GM23338 (cell line): ENCODE results near the gene C3orf22. TPM values are rescaled to one million over a fixed set of nuclear protein-coding genes. Genes with fewer than 3 reads are reported as not detected.

Experiments used
- ATAC-seq: fragments of 200-7000 bp; cut with Tn5 transposase; 3 replicates; pipeline ENCODE4 v1.9.1; 2020
- DNase-seq: peaks from one replicate; pipeline ENCODE4 v3.0.0-alpha.2; 2015; ENCODE audit warnings: low spot score
- H2AFZ ChIP-seq: fragments of 200-600 bp; sonication (generic); 2 replicates; pipeline ENCODE4 v1.8.0; 2016; ENCODE audit warnings: antibody characterized with exemption, mild to moderate bottlenecking, moderate library complexity
- H3F3A ChIP-seq: fragments of 200-600 bp; sonication (generic); replicated peaks from 2 replicates; pipeline ENCODE4 v1.8.0; 2017; ENCODE audit warnings: antibody characterized with exemption, mixed run types, low read depth
- H3K27ac ChIP-seq: fragments of 200-600 bp; sonication (generic); 2 replicates; pipeline ENCODE4 v1.6.1; 2016; ENCODE audit warnings: low read depth
- H3K27me3 ChIP-seq: fragments of 200-600 bp; sonication (generic); 2 replicates; pipeline ENCODE4 v1.8.0; 2016; ENCODE audit warnings: mild to moderate bottlenecking, mixed run types, moderate library complexity; ENCODE audit not compliant: insufficient read depth
- H3K36me3 ChIP-seq: fragments of 200-600 bp; sonication (generic); 2 replicates; pipeline ENCODE4 v1.8.0; 2016; ENCODE audit warnings: mild to moderate bottlenecking; ENCODE audit not compliant: insufficient read depth
- H3K4me1 ChIP-seq: fragments of 200-600 bp; sonication (generic); 2 replicates; pipeline ENCODE4 v1.8.0; 2016; ENCODE audit warnings: mild to moderate bottlenecking, moderate library complexity; ENCODE audit not compliant: insufficient read depth
- H3K4me2 ChIP-seq: fragments of 200-600 bp; sonication (generic); 2 replicates; pipeline ENCODE4 v1.7.1; 2017; ENCODE audit warnings: mixed run types
- H3K4me3 ChIP-seq: fragments of 200-600 bp; sonication (generic); 2 replicates; pipeline ENCODE4 v1.6.1; 2016; ENCODE audit warnings: mixed run types
- H3K79me2 ChIP-seq: fragments of 200-600 bp; sonication (generic); replicated peaks from 2 replicates; pipeline ENCODE4 v1.8.0; 2017; ENCODE audit warnings: mild to moderate bottlenecking; ENCODE audit not compliant: insufficient read depth
- H3K9me2 ChIP-seq: fragments of 200-600 bp; sonication (generic); 2 replicates; pipeline ENCODE4 v1.8.0; 2017; ENCODE audit not compliant: insufficient read depth
- H4K20me1 ChIP-seq: fragments of 200-600 bp; sonication (generic); replicated peaks from 2 replicates; pipeline ENCODE4 v1.8.0; 2017; ENCODE audit warnings: mild to moderate bottlenecking; ENCODE audit not compliant: insufficient read depth
- H3K27ac Mint-ChIP-seq: 2 replicates; pipeline ENCODE4 v1.8.0; 2020; ENCODE audit warnings: inconsistent platforms, mild to moderate bottlenecking, moderate library complexity, mixed read lengths
- H3K27me3 Mint-ChIP-seq: 3 replicates; pipeline ENCODE4 v1.8.0; 2022; ENCODE audit warnings: low read depth, mild to moderate bottlenecking, moderate library complexity, mixed read lengths, inconsistent platforms; ENCODE audit not compliant: insufficient read depth, poor library complexity
- H3K36me3 Mint-ChIP-seq: 3 replicates; pipeline ENCODE4 v1.8.0; 2021; ENCODE audit warnings: low read depth, mild to moderate bottlenecking, inconsistent platforms, moderate library complexity, mixed read lengths
- H3K4me1 Mint-ChIP-seq: 3 replicates; pipeline ENCODE4 v1.8.0; 2020; ENCODE audit warnings: mild to moderate bottlenecking, inconsistent platforms, mixed read lengths
- H3K4me3 Mint-ChIP-seq: 3 replicates; pipeline ENCODE4 v1.8.0; 2021; ENCODE audit warnings: moderate library complexity, mild to moderate bottlenecking, inconsistent platforms, mixed read lengths
- H3K9me3 Mint-ChIP-seq: 3 replicates; pipeline ENCODE4 v1.8.0; 2020; ENCODE audit warnings: moderate library complexity, mild to moderate bottlenecking, inconsistent platforms, mixed read lengths
- EZH2phosphoT487 ChIP-seq: fragments of 200-600 bp; sonication (generic); IDR thresholded peaks from one replicate; pipeline ENCODE4 v1.8.1; 2018; ENCODE audit warnings: antibody characterized with exemption; ENCODE audit not compliant: unreplicated experiment
- JUNB ChIP-seq: IDR thresholded peaks from one replicate; pipeline ENCODE4 v1.6.1; 2016; ENCODE audit warnings: antibody characterized with exemption; ENCODE audit not compliant: unreplicated experiment
- STAT1 ChIP-seq: IDR thresholded peaks from one replicate; pipeline ENCODE4 v1.6.1; 2016; ENCODE audit warnings: antibody characterized with exemption; ENCODE audit not compliant: unreplicated experiment
- ZNF331 ChIP-seq: fragments of 250-450 bp; sonication (Bioruptor Pico); IDR thresholded peaks from 2 replicates; pipeline ENCODE4 v1.5.0; 2020; ENCODE audit warnings: low read depth, mild to moderate bottlenecking, moderate library complexity
- polyA plus RNA-seq: library from polyadenylated mRNA; unstranded; fragments of >200 nt; fragmentation: Nextera tagmentation; extraction: Ambion mirVana; gene quantifications from 2 replicates; pipeline ENCODE4 v1.2.1, GENCODE V29; 2016
- total RNA-seq: library from RNA; depleted of rRNA; stranded (reverse); fragments of >200 nt; shearing (Covaris generic); gene quantifications from 2 replicates; pipeline ENCODE4 v1.2.3, GENCODE V29; 2014
- TF ChIP-seq, protein P1 (sequence below): fragments of 250-450 bp; sonication (Bioruptor Pico); IDR thresholded peaks from 2 replicates; pipeline ENCODE4 v1.5.0; 2020; ENCODE audit warnings: mild to moderate bottlenecking, moderate library complexity
- TF ChIP-seq, protein P2 (sequence below): IDR thresholded peaks from 2 replicates; pipeline ENCODE4 v1.6.1; 2016; ENCODE audit warnings: antibody characterized with exemption

The C3orf22 gene
- total and polyA plus RNA-seq, 2 experiments from 2014 or later, result not detected

DNA sequence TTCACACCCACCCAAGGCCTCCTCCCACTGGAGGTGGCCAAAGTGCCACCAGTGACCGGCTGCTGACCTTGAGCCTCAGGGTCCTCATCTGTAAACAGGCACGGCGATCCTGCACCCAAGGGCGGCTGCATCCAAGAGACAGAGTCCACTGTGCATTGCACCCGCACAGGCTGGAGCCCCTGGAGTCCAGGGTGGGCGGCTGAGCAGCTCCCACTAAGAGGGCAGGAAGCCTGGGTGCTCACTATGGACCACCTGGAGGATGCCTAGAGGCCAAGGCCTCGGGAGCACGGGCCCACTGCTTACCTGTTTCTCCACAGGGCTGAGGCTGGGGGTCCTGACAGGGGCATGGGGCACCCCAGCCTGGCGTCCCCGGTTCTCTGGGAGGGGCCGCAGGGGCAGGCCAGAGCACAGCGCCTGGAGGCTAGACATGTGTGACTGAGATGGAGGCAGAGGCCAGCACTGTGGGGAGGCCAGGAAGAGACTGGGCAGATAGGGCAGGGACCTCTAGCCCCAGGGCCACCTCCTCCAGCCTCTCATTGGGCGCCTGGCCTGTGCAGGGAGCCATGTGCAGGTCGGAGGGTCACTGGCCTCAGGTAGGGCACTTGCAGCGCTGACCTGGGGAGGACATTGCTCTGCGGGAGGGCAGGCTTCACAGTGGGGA is 41.3 kb downstream of the C3orf22 start, which contains the start of gene UROC1:
Gene UROC1, minus strand, starts transcription at position 483 of the 661 bp plus-strand sequence. Its CDS starts 54 bp downstream, at position 429.
- Mint-ChIP-seq H3K36me3 (no peaks in the 10 kb centered on the region), H3K9me3 (no peaks in the 10 kb centered on the region), H3K27ac (no peak within 1 kb of the TSS; the same call in 1 of the 2 replicates), H3K27me3 (peaks cover 6% of the 10 kb centered on the region), H3K4me3 (no peak within 1 kb of the TSS), H3K4me1 (no peaks in the 10 kb centered on the region)
- DNase-seq, result no peak
- no peak within 1 kb of the TSS for H2AFZ ChIP-seq
- no peaks in the 10 kb centered on the region for H3K9me2 ChIP-seq
- H3K79me2 ChIP-seq, result no peaks in the 10 kb centered on the region
- no peak for ATAC-seq
- no peaks in the 10 kb centered on the region for H3K27me3 ChIP-seq
- H3K4me2 ChIP-seq, result no peak within 1 kb of the TSS
- H3F3A ChIP-seq, result no peaks in the 10 kb centered on the region
- H3K36me3 ChIP-seq, result no peaks in the 10 kb centered on the region
- no peak within 1 kb of the TSS for H3K4me3 ChIP-seq
- no peaks in the 10 kb centered on the region for H4K20me1 ChIP-seq
- TF ChIP-seq, protein P1, sequence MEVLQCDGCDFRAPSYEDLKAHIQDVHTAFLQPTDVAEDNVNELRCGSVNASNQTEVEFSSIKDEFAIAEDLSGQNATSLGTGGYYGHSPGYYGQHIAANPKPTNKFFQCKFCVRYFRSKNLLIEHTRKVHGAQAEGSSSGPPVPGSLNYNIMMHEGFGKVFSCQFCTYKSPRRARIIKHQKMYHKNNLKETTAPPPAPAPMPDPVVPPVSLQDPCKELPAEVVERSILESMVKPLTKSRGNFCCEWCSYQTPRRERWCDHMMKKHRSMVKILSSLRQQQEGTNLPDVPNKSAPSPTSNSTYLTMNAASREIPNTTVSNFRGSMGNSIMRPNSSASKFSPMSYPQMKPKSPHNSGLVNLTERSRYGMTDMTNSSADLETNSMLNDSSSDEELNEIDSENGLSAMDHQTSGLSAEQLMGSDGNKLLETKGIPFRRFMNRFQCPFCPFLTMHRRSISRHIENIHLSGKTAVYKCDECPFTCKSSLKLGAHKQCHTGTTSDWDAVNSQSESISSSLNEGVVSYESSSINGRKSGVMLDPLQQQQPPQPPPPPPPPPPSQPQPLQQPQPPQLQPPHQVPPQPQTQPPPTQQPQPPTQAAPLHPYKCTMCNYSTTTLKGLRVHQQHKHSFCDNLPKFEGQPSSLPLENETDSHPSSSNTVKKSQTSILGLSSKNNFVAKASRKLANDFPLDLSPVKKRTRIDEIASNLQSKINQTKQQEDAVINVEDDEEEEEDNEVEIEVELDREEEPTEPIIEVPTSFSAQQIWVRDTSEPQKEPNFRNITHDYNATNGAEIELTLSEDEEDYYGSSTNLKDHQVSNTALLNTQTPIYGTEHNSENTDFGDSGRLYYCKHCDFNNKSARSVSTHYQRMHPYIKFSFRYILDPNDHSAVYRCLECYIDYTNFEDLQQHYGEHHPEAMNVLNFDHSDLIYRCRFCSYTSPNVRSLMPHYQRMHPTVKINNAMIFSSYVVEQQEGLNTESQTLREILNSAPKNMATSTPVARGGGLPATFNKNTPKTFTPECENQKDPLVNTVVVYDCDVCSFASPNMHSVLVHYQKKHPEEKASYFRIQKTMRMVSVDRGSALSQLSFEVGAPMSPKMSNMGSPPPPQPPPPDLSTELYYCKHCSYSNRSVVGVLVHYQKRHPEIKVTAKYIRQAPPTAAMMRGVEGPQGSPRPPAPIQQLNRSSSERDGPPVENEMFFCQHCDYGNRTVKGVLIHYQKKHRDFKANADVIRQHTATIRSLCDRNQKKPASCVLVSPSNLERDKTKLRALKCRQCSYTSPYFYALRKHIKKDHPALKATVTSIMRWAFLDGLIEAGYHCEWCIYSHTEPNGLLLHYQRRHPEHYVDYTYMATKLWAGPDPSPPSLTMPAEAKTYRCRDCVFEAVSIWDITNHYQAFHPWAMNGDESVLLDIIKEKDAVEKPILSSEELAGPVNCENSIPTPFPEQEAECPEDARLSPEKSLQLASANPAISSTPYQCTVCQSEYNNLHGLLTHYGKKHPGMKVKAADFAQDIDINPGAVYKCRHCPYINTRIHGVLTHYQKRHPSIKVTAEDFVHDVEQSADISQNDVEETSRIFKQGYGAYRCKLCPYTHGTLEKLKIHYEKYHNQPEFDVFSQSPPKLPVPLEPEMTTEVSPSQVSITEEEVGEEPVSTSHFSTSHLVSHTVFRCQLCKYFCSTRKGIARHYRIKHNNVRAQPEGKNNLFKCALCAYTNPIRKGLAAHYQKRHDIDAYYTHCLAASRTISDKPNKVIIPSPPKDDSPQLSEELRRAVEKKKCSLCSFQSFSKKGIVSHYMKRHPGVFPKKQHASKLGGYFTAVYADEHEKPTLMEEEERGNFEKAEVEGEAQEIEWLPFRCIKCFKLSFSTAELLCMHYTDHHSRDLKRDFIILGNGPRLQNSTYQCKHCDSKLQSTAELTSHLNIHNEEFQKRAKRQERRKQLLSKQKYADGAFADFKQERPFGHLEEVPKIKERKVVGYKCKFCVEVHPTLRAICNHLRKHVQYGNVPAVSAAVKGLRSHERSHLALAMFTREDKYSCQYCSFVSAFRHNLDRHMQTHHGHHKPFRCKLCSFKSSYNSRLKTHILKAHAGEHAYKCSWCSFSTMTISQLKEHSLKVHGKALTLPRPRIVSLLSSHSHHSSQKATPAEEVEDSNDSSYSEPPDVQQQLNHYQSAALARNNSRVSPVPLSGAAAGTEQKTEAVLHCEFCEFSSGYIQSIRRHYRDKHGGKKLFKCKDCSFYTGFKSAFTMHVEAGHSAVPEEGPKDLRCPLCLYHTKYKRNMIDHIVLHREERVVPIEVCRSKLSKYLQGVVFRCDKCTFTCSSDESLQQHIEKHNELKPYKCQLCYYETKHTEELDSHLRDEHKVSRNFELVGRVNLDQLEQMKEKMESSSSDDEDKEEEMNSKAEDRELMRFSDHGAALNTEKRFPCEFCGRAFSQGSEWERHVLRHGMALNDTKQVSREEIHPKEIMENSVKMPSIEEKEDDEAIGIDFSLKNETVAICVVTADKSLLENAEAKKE (CRISPR knock-in tag), result no peak
- TF ChIP-seq EZH2phosphoT487 (no peak), STAT1 (no peak), JUNB (no peak), ZNF331 (CRISPR knock-in tag) (no peak)
- TF ChIP-seq, protein P2, sequence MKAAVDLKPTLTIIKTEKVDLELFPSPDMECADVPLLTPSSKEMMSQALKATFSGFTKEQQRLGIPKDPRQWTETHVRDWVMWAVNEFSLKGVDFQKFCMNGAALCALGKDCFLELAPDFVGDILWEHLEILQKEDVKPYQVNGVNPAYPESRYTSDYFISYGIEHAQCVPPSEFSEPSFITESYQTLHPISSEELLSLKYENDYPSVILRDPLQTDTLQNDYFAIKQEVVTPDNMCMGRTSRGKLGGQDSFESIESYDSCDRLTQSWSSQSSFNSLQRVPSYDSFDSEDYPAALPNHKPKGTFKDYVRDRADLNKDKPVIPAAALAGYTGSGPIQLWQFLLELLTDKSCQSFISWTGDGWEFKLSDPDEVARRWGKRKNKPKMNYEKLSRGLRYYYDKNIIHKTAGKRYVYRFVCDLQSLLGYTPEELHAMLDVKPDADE, result no peak
- no peaks in the 10 kb centered on the region for H3K4me1 ChIP-seq
- H3K27ac ChIP-seq, result no peak within 1 kb of the TSS
